Measurements from ENCODE around the gene SMIM10L2A.
"Not testable (repeated sequence)": the region's sequence is repeated elsewhere in the genome, so short reads cannot be mapped to it uniquely, and the experiment has no call there.

Gene SMIM10L2A

GRCh38 chrX:135437867-135438733, 16.4 kb downstream of the SMIM10L2A start:
- no peak for DNase-seq
- intact Hi-C loops (cut with DNase I) = no loop called here

- intact Hi-C loops (cut with DNase I) = no loop called here
- DNase-seq = no peak
Observed at GRCh38 chrX:135438734-135439043, 16.9 kb downstream of the SMIM10L2A start.

- intact Hi-C loops (cut with DNase I) = no loop called here
- DNase-seq = no peak
Observed at GRCh38 chrX:135449637-135450550, 28.1 kb downstream of the SMIM10L2A start.

GRCh38 chrX:135453381-135453780, 31.6 kb downstream of the SMIM10L2A start:
- no peak for DNase-seq
- intact Hi-C loops (cut with DNase I) = no loop called here

GRCh38 chrX:135454816-135455215, 33.1 kb downstream of the SMIM10L2A start:
- DNase-seq = no peak
- intact Hi-C loops (cut with DNase I) = no loop called here

GRCh38 chrX:135461756-135462155, 40.0 kb downstream of the SMIM10L2A start:
- intact Hi-C loops (cut with DNase I); DNase-seq: not testable (repeated sequence)

- DNase-seq = no peak
- intact Hi-C loops (cut with DNase I) = no loop called here
Observed at GRCh38 chrX:135463937-135464336, 42.2 kb downstream of the SMIM10L2A start.

- DNase-seq = no peak
- intact Hi-C loops (cut with DNase I) = no loop called here
Observed at GRCh38 chrX:135476378-135476777, 54.6 kb downstream of the SMIM10L2A start.

GRCh38 chrX:135477576-135477975, 55.8 kb downstream of the SMIM10L2A start:
- peak; percentile 21 to 85 (median 65) for DNase-seq
- intact Hi-C loops (cut with DNase I) = no loop called here
